H9 (cell line): ENCODE measurements around the gene PTPN13. TPM values are rescaled to one million over a fixed set of nuclear protein-coding genes. Genes with fewer than 3 reads are reported as not detected.

Source experiments
- DNase-seq: peaks from one replicate; pipeline ENCODE4 v3.0.0-alpha.2; 2017
- H2AFZ ChIP-seq: one replicate; pipeline ENCODE4 v1.6.1; 2013; ENCODE audit warnings: mild to moderate bottlenecking, low read length, control low read depth, moderate library complexity
- H2AK5ac ChIP-seq: 2 replicates; pipeline ENCODE4 v1.6.1; 2013; ENCODE audit warnings: low read length, control low read depth, mixed read lengths; ENCODE audit not compliant: insufficient read length
- H2BK120ac ChIP-seq: one replicate; pipeline ENCODE4 v1.6.1; 2013; ENCODE audit warnings: low read depth, mild to moderate bottlenecking, low read length, control low read depth, inconsistent platforms; ENCODE audit not compliant: poor library complexity, severe bottlenecking
- H2BK12ac ChIP-seq: 2 replicates; pipeline ENCODE4 v1.6.1; 2013; ENCODE audit warnings: low read length, control low read depth, mixed read lengths, low read depth; ENCODE audit not compliant: insufficient read length
- H2BK15ac ChIP-seq: 2 replicates; pipeline ENCODE4 v1.6.1; 2013; ENCODE audit warnings: low read depth, low read length, control low read depth
- H2BK20ac ChIP-seq: one replicate; pipeline ENCODE4 v1.6.1; 2013; ENCODE audit warnings: low read depth, mild to moderate bottlenecking, low read length, control low read depth, inconsistent platforms; ENCODE audit not compliant: poor library complexity, severe bottlenecking
- H2BK5ac ChIP-seq: 2 replicates; pipeline ENCODE4 v1.6.1; 2013; ENCODE audit warnings: low read length, control low read depth, mixed read lengths; ENCODE audit not compliant: insufficient read length
- H3K14ac ChIP-seq: 2 replicates; pipeline ENCODE4 v1.6.1; 2013; ENCODE audit warnings: low read length, control low read depth; ENCODE audit not compliant: insufficient read depth
- H3K18ac ChIP-seq: 2 replicates; pipeline ENCODE4 v1.6.1; 2013; ENCODE audit warnings: low read depth, mild to moderate bottlenecking, mixed read lengths, low read length, control low read depth; ENCODE audit not compliant: insufficient read length
- H3K23ac ChIP-seq: 2 replicates; pipeline ENCODE4 v1.6.1; 2013; ENCODE audit warnings: low read length, control low read depth, mixed read lengths, low read depth; ENCODE audit not compliant: insufficient read length
- H3K23me2 ChIP-seq: 2 replicates; pipeline ENCODE4 v1.6.1; 2013; ENCODE audit warnings: low read depth, mild to moderate bottlenecking, mixed read lengths, low read length, control low read depth; ENCODE audit not compliant: insufficient read length, poor library complexity, severe bottlenecking
- H3K27ac ChIP-seq: 2 replicates; pipeline ENCODE4 v1.5.1; 2013; ENCODE audit warnings: low read length, control low read depth, mixed read lengths, low read depth; ENCODE audit not compliant: insufficient read length
- H3K27me3 ChIP-seq: 2 replicates; pipeline ENCODE4 v1.6.1; 2013; ENCODE audit warnings: low read length, control low read depth, inconsistent platforms; ENCODE audit not compliant: insufficient read depth
- H3K4ac ChIP-seq: 2 replicates; pipeline ENCODE4 v1.6.1; 2013; ENCODE audit warnings: low read depth, mild to moderate bottlenecking, control low read depth, inconsistent platforms, low read length, moderate library complexity
- H3K4me1 ChIP-seq: 2 replicates; pipeline ENCODE4 v1.6.1; 2013; ENCODE audit warnings: low read length, control low read depth, inconsistent platforms; ENCODE audit not compliant: insufficient read depth
- H3K4me2 ChIP-seq: 2 replicates; pipeline ENCODE4 v1.6.1; 2013; ENCODE audit warnings: low read length, control low read depth, mixed read lengths; ENCODE audit not compliant: insufficient read length, insufficient read depth
- H3K56ac ChIP-seq: 2 replicates; pipeline ENCODE4 v1.6.1; 2013; ENCODE audit warnings: low read depth, mild to moderate bottlenecking, mixed read lengths, low read length, control low read depth; ENCODE audit not compliant: insufficient read length
- H3K79me1 ChIP-seq: 2 replicates; pipeline ENCODE4 v1.6.1; 2013; ENCODE audit warnings: low read depth, mild to moderate bottlenecking, moderate library complexity, low read length, control low read depth, inconsistent platforms; ENCODE audit not compliant: insufficient read depth, poor library complexity, severe bottlenecking
- H3K79me2 ChIP-seq: 2 replicates; pipeline ENCODE4 v1.6.1; 2013; ENCODE audit warnings: low read length, control low read depth, inconsistent platforms; ENCODE audit not compliant: insufficient read depth
- H3K9ac ChIP-seq: 2 replicates; pipeline ENCODE4 v1.6.1; 2013; ENCODE audit warnings: low read length, control low read depth, mixed read lengths; ENCODE audit not compliant: insufficient read length; ENCODE audit errors: extremely low read depth
- H3K9me3 ChIP-seq: one replicate; pipeline ENCODE4 v1.6.1; 2013; ENCODE audit warnings: low read depth, low read length, inconsistent platforms; ENCODE audit not compliant: control insufficient read depth
- H3T11ph ChIP-seq: one replicate; pipeline ENCODE4 v1.6.1; 2013; ENCODE audit warnings: mild to moderate bottlenecking, low read length, control low read depth, inconsistent platforms
- H4K20me1 ChIP-seq: one replicate; pipeline ENCODE4 v1.6.1; 2013; ENCODE audit not compliant: control insufficient read depth, insufficient read length, insufficient read depth
- H4K5ac ChIP-seq: 2 replicates; pipeline ENCODE4 v1.6.1; 2013; ENCODE audit warnings: low read depth, mild to moderate bottlenecking, mixed read lengths, low read length, control low read depth; ENCODE audit not compliant: insufficient read length
- H4K8ac ChIP-seq: replicated peaks from 2 replicates; pipeline ENCODE4 v1.6.1; 2013; ENCODE audit warnings: low read length, control low read depth, mixed read lengths, low read depth; ENCODE audit not compliant: insufficient read length
- H4K91ac ChIP-seq: 2 replicates; pipeline ENCODE4 v1.6.1; 2013; ENCODE audit warnings: low read depth, mild to moderate bottlenecking, moderate library complexity, mixed read lengths, low read length, control low read depth; ENCODE audit not compliant: insufficient read length
- H3K27ac Mint-ChIP-seq, 3 experiments: 2 replicates in 2 of 3; 3 replicates in 1 of 3; pipeline ENCODE4 v1.8.0; 2020 to 2021; ENCODE audit warnings: mixed read lengths in 3 of 3, mild to moderate bottlenecking in 1 of 3, moderate library complexity in 1 of 3
- H3K27me3 Mint-ChIP-seq: 2 replicates; pipeline ENCODE4 v1.8.0; 2021; ENCODE audit warnings: low read depth, mild to moderate bottlenecking, moderate library complexity, mixed read lengths
- H3K36me3 Mint-ChIP-seq, 3 experiments: 2 replicates in 2 of 3; 3 replicates in 1 of 3; pipeline ENCODE4 v1.8.0; 2020 to 2021; ENCODE audit warnings: low read depth in 3 of 3, mixed read lengths in 3 of 3; ENCODE audit not compliant: insufficient read depth in 1 of 3
- H3K4me1 Mint-ChIP-seq, 2 experiments: 2 replicates each; pipeline ENCODE4 v1.8.0; 2020; ENCODE audit warnings: mixed read lengths in 2 of 2
- H3K4me3 Mint-ChIP-seq, 2 experiments: 2 replicates in 1 of 2; 3 replicates in 1 of 2; pipeline ENCODE4 v1.8.0; 2020 to 2021; ENCODE audit warnings: mild to moderate bottlenecking in 2 of 2, mixed read lengths in 2 of 2, moderate library complexity in 1 of 2
- H3K9me3 Mint-ChIP-seq, 2 experiments: 2 replicates in 1 of 2; 3 replicates in 1 of 2; pipeline ENCODE4 v1.8.0; 2020; ENCODE audit warnings: mild to moderate bottlenecking in 2 of 2, mixed read lengths in 2 of 2, moderate library complexity in 1 of 2
- WGBS: extraction: QIAGEN DNeasy Blood & Tissue Kit; methylation state at CpG from one replicate; pipeline ENCODE4 v1.1.7; 2013; ENCODE audit warnings: missing lambda C conversion rate, low lambda C conversion rate, mixed read lengths; ENCODE audit not compliant: insufficient read length; ENCODE audit errors: extremely low coverage; 5-methylcytosine and 5-hydroxymethylcytosine counted together
- total RNA-seq: library from RNA; stranded (reverse); gene quantifications from 2 replicates; pipeline ENCODE4 v1.2.1, GENCODE V29; 2021
- TF ChIP-seq, protein P1 (sequence below): fragments of 200-600 bp; sonication (generic); conservative IDR thresholded peaks from 3 replicates; pipeline ENCODE4 v1.8.0; 2021; ENCODE audit warnings: antibody characterized with exemption, mild to moderate bottlenecking

Gene PTPN13
- total RNA-seq, 1 experiment from 2014 or later = 34.9 TPM

DNA sequence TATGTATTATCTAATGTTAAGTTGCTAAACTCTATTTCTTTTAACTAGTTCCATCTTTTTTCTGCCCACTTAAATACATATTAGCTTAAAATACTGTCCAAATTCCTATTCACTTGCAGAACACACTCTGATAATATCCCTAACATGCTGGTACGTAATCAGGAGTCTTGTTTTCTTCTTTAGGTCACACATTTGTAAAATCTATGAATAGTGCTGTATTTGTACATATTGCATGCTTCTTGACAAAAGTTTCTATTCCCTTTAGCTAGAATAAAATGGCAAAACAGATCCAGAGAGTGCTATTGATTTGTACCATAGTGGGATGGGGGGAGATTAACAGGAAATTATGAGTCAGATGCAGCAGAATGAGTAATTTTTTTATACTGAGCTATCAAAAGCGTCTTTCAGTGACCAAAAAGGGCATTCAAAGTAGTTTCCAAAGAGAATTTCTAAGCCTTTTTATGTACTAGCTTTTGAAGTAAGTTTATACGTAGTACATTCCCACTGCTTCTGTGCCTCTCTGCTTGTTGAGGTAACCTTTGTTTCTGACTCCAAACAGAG, 126.5 kb downstream of the PTPN13 start:
- Histone ChIP-seq H3K27me3 (no peaks in the 10 kb centered on the region), H3K23me2 (no peaks in the 10 kb centered on the region), H3K9me3 (peaks cover 6% of the 10 kb centered on the region), H3K9ac (no peak overlapping the region), H3K4me2 (no peak overlapping the region), H4K91ac (no peak overlapping the region), H2BK12ac (no peak overlapping the region), H3K4me1 (no peaks in the 10 kb centered on the region), H4K5ac (no peak overlapping the region), H2BK5ac (no peak overlapping the region), H2AK5ac (no peak overlapping the region), H3K4ac (no peak overlapping the region), H3K23ac (no peak overlapping the region), H2BK20ac (no peak overlapping the region), H3K18ac (no peak overlapping the region), H2BK120ac (no peak overlapping the region), H2BK15ac (no peak overlapping the region), H3K79me1 (no peaks in the 10 kb centered on the region), H2AFZ (no peak overlapping the region), H4K20me1 (no peaks in the 10 kb centered on the region), H4K8ac (no peak overlapping the region), H3K27ac (no peak overlapping the region), H3K79me2 (no peaks in the 10 kb centered on the region), H3K56ac (no peak overlapping the region), H3T11ph (no peak overlapping the region), H3K14ac (no peak overlapping the region)
- TF ChIP-seq, protein P1, sequence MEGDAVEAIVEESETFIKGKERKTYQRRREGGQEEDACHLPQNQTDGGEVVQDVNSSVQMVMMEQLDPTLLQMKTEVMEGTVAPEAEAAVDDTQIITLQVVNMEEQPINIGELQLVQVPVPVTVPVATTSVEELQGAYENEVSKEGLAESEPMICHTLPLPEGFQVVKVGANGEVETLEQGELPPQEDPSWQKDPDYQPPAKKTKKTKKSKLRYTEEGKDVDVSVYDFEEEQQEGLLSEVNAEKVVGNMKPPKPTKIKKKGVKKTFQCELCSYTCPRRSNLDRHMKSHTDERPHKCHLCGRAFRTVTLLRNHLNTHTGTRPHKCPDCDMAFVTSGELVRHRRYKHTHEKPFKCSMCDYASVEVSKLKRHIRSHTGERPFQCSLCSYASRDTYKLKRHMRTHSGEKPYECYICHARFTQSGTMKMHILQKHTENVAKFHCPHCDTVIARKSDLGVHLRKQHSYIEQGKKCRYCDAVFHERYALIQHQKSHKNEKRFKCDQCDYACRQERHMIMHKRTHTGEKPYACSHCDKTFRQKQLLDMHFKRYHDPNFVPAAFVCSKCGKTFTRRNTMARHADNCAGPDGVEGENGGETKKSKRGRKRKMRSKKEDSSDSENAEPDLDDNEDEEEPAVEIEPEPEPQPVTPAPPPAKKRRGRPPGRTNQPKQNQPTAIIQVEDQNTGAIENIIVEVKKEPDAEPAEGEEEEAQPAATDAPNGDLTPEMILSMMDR = no peak
- Mint-ChIP-seq H3K36me3 (peaks cover 54 to 73% (median 55%) of the 10 kb centered on the region in 3 experiments), H3K9me3 (peaks cover 23 to 32% of the 10 kb centered on the region in 2 experiments; a peak in 4 of 5 replicates), H3K4me1 (no peaks in the 10 kb centered on the region), H3K27ac (no peak overlapping the region), H3K4me3 (no peak overlapping the region), H3K27me3 (no peaks in the 10 kb centered on the region)
- DNase-seq = no peak
- no CpG with 5 or more reads among the region's 3 CpGs for WGBS
